Occipital lobe (tissue), 2 donors: ENCODE measurements around the gene TTC3. TPM values are rescaled to one million over a fixed set of nuclear protein-coding genes. Genes with fewer than 3 reads are reported as not detected.

Experiments
- DNase-seq: peaks from one replicate; lab custom pipeline; 2025; lab: John Stamatoyannopoulos, UW
- total RNA-seq: library from RNA; depleted of rRNA; stranded (reverse); fragments of >200 nt; gene quantifications from one replicate; pipeline ENCODE4 v1.2.3, GENCODE V29; 2014

TTC3 gene
- total RNA-seq, 1 donor from 2014 or later: 956 TPM

DNA sequence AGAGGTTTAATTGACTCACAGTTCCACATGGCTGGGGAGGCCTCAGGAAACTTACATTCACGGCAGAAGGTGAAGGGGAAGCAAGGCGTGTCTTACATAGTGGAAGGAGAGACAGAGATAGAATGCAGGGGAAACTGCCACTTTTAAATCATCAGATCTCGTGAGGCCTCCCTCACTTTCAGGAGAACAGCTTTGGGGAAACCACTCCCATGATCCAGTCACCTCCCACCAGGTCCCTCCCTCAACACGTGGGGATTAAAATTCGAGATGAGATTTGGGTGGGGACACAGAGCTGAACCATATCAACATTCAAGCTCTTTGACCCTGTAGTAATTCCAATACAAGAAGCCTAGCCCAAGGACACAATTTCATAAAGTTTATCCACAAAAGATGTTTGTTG, 13.9 kb upstream of the TTC3 start:
- DNase-seq: no peak

DNA sequence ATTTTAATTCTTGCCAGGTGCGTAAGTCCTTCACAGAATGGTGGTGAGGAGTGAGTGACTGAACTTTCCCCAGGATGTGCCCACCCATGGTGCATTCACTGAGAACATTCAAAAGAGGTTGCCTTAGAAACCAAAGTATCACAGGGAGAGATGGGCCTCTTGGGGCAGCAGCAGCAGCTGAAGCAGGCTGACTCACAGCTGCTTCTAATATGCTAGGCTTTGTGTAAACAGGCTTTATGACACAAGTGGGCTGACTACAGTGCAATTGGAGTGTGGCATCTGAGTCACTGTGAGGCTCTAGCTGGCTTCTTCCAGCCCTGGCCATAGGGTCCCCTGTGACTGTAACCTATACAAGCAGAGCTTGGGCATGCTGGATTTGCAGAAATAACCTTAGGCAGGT, 12.8 kb upstream of the TTC3 start:
- DNase-seq: peak; percentile 62

DNA sequence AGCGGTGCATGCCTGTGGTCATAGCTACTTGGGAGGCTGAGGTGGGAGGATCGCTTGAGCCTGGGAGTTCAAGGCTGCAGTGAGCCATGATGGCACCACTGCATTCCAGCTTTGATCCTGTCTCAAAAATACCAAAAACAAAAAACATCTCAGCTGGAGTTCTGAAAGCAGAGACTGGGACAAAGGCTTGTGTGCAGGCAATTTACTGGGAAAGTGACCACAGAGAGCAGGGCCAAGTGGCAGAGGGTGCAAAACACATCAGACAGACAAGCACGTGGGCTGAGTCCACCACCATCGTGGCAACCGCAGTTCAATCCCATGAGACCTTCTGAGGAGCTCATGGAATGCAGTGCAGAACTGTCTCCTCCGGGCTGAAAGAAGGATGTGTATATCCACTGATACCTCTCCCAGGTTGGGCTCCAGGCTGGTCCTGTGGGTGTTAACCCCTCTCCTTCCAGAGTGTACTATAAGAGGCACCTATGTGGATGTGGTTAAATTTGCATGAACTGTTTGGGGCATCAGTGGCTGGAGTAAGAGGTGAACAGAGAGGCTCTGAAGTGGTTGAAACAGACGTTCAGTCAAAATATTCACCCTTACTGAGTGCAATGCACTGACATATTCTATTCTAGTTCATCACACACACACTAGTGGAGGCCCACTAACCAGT, 11.0 kb upstream of the TTC3 start:
- no peak for DNase-seq

DNA sequence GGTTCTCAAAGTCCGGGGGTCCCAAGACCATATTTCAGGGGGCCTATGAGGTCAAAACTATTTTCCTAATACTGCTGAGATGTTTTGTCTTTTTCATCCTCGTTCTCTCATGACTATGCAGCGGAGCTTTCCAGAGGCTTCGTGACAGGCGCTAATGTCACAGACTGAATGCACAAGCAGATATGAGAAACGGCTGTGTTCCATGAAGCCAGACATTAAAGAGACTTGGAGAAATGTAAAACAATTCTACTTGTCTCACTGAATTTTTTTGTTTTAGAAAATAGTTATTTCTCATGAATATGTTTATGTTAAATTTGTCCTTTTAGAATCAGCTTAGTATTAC, 10.5 kb upstream of the TTC3 start:
- no peak for DNase-seq

DNA sequence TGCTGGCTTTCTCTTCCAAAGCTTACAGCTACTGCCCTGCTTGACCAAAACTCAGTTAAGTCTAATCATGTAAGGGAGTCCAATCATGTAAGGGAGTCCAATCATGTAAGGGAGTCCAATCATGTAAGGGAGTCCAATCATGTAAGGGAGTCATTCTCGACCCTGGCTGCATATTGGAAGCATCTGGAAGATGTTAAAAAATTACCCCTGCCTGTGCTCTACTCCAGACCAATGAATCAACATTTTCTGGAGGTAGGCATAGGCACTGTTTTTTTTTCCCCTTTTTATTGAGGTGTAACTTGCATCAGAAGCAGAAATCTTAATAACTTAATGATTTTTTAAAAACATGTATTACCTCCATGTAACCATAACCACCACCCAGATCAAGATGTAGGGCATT, 9.6 kb upstream of the TTC3 start:
- no peak for DNase-seq

DNA sequence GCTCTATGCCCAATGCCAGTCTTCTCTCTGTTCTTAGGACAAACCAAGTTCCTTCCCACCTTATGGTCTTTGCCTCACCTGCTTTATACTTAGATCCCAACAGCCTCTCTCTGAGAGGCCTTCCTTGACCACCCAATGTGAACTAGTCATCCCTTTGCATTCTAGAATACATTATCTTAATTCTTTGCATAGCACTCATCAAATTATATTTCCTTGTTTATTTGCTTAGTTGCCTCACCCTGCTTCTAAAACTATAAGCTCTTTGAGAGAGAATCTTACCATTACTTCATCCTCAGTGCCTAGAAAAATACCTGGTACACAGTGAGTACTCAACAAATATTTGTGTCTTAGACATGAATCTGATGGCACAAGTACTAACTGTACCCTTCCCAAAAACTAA, 8.2 kb upstream of the TTC3 start:
- DNase-seq: no peak

DNA sequence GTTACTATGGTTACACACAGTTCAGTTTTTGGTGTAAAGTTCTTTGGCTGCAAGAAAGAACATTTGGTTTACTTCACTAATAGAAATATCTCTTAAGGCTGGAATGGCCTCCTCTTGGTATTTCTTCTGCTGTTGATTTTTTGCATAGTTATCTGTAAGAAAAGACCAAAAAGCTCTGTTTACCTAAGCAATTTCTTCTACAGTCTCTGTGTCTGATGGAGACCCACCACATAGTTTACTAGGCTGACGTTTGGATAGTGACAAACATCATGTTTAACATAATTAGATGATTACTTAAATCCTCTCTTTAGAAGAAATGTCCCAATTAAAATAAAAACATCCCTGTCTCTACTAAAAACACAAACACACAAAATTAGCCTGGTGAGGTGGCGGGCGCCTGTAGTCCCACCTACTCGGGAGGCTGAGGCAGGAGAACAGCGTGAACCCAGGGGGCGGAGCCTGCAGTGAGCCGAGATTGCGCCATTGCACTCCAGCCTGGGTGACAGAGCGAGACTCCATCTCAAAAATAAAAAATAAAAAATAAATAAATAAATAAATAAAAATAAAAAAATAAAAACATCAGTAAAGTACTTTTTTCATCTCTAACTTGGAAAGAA, 7.4 kb upstream of the TTC3 start:
- DNase-seq: no peak

DNA sequence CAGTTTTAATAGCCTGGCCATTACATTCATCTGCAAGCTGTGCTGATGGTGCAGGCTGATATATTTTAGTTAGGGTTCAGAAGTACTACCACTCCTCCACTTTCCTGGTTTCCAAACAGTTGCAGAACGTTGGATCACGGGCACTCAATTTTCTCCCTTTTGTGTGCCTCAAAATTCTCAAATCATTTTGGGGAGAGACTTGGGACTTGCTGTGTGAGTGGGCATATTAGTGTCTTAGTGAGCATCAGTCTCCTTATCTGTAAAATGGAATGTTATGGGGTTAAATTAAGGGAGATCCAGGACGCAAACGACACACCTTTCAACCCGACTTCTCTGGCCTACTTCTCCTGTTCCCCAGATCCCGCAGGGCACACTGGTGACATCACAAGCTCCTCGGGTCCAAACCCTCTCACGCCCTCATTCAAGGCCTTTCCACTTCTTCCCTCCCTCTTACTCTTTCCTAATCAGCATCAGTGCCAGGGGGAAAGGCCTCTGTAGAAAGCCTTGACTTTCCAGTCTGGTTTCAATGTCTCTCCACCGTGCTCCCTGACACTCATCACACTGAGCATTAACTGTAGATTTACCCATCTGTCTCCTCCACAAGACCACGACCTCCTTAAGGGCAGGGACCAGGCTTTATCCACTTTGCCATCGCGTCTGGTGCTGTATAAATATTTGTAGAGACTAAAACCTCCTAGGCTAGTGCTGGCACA, 1.3 kb upstream of the TTC3 start:
- DNase-seq: peak; percentile 24

DNA sequence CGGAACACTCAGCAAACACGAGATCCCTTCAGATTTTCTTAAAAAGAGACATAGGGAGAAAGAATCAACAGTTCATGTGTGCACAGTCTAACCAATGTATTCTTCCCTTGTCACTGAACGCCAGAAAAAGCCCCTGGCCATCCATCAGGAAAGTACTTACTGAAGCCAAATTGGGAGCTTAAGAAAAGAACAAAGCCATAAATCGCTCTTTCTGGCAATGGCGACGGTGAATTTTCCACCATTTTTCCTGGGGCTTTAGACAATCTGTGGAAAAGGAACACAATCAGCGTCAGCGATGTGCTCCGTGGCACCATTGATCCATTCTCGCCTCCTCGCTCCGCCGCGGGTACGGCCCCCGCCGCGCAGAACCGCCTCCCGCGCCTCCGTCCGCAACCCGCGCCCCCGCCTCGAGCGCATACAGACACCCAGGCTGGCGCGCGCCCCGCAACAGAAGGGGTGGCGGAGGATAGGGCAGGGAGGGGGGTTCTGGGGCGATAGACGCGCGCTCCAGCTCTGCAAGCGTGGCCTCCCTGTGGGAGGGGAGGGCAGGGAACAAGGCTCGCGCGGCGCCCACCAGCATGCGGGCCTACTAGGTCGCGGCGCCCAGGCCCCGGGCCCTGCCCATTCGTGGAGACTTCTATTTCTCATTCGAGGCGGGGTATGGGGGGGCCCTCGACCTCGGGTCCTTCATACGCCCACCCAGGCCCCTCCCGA, 623 bp upstream of the TTC3 start:
- peak; percentile 88 for DNase-seq

DNA sequence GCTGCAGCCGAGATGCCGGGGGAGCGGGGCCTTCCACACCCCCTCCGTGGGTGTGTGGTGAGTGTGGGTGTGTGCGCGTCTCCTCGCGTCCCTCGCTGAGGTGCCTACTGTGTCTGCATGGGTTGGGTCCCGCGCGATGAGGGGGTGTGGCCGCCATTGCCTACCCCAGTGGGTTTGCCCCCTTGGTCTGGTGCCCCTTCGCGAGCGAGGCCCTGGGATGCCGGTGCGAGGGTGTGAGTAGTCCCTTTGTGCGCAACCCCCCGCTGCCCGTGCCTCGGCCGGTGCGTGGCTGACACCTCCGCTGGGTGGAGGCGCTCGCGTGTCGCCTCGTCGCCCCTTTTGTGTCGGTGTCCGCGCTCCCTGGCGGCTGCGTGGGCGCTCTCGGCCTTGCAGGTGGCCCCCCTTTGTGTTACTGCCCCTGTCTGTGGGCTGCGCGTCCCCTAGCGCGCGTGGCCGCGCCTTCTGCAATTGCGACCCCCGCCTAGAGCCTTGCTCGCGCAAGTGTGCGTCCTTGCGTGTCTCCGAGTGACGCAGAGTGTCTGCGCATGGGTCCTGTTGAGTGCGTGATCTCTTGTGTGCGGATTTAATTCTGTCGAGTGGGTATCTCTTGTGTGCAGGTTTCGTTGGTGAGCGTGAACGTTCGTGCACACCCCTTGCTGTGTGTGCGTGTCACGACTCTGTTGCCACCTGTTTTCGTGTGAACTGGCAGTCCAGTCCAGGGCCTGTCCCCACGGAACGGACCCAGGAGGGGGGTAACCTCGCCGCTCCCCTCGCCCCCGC, 553 bp downstream of the TTC3 start:
- peak; percentile 65 for DNase-seq

DNA sequence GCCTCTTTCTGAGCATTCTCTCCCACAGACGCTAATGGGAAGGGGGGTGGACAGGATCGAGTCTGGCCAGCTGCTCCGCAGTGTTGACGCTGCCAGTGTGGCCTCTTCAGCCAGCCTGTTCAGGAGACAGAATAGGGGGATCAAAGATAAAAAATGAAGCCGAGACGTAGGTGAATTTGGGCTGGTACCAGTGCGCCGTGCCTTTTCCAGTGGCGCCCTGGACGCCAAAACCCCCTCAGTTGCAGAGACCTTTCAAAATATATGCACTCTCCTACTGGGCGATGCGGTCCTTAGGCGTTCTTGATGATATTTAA, 1.1 kb downstream of the TTC3 start:
- no peak for DNase-seq

DNA sequence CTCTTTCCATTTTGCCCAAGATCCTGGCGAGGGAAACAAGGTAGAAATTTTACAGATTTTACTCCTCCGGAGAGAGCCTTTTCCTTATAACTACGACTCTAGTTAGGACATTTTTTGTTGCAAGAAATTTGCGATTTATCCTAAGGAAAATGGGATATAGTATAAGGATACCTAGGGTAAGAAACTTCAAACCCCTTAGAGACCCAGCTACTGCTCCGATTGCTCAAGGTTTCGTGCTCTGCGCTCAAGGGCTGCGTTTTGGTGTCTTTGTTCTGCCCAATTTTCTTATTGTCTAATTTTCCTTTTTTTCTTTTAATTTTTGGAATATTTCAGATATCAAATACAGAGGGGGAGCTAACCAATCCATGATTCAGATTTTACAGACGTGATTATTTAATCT, 1.5 kb downstream of the TTC3 start:
- no peak for DNase-seq

DNA sequence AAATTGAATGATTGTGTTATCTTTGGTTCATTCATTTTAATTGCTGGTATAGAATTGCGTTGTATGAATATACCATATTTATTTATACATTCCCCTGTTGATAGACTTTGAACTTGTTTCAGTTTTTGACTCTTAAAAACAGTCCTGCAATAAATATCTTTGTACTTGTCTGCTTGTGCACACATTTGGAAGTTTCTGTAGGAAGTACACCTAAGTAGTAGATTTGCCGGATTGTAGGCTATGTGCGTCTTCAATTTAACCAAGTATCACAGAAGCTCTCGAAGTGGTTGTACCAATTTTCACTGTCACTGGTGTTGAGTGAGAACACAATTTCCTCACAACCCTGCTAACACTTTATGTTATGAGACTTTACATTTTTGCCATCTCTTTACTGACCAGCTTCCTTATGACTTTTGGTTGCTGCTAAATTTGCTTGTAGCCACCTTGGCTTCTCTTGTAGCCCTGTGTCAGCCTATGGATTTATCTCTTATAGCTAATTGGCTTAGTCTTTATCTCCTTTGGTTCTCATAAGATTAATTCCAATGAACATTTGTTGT, 2.2 kb downstream of the TTC3 start:
- no peak for DNase-seq

DNA sequence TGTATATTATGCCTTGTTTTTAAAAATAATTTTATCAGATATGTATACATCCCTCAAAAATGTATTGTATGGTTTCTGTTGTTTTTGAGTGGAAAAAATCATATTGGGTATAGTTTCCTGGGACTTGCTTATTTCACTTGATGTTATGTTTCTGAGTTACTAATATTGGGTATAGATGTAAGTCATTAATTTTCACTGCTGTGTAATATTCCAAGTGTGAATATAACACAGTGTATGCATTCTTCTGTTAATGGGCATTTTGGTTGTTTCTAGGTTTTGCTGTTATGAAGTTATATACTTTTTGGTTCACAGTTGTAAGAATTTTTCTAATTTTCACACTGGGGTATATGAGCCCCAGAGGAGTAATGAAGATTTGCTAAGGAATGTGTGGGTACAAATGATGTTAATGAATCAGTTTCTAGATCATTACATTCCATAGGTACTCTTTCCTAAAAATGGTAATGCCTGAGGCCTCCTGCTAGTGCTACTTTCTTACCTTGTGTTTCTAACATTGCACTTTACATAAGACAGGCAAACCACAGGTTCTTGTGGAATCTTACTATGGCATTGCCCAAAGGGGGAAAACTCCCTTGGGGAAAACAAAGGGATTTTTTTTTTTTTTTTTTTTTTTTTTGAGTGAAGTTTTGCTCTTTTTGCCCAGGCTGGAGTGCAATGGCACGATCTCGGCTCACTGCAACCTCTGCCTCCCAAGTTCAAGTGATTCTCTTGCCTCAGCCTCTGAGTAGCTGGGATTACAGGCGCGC, 3.2 kb downstream of the TTC3 start:
- no peak for DNase-seq

DNA sequence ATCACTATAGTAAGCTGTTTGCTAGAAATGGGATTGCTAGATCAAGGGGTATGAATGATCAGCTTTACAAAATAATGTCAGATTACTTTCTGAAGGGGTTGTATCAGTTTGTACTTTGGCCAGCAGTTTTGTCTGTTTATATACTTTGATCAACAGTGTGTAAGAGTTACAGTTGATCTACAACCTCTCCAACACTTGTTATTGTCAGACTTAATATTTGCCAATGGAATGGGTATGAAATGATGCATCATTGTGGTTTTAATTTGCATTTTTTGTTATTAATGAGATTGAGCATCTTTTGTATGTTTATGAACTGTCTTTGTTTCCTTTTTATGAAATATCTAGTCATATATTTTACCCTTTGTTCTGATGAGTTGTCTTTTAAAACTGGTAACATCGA, 4.3 kb downstream of the TTC3 start:
- DNase-seq: no peak

DNA sequence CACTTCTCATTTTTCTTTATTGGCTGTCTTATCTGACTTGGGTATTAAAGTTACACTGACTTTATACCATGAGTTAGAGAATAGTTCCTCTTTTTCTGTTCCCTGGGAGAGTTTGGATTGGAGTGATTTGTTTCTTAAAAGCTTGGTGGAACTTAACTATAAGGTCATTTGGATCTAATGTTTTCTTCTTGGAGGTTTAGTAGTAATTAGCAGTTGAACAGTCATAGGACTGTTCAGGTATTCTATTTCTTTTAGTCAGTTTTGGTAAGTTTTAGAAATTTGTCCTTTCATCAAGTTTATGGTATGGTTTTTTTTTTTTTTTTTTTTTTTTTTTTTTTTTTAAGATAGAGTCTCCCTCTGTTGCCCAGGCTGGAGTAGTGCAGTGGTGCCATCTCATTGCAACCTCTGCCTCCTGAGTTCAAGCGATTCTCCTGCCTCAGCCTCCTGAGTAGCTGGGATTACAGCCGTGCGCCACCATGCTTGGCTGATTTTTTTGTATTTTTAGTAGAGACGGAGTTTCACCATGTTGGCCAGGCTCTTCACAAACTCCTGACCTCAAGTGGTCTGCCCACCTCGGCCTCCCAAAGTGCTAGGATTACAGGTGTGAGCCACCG, 6.3 kb downstream of the TTC3 start:
- DNase-seq: no peak

DNA sequence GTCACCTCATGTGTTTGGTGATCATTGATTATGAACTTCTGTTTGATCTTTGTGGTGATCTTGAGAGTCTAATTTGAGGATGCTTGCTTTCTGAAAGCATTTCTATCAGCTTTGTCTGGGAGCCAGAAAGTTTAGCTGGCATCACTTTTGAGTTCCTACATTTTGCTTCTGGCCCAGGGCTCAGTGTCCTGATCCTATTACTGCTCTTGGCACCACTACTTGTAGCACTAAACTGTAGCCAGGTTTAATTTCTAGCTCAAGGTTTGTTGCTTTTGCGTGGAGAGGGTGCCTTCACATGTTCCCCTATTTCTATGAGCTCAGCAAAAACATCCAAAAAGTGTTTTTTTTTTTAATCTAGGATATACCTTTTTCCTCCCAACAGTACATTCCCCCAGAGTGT, 9.3 kb downstream of the TTC3 start:
- no peak for DNase-seq

DNA sequence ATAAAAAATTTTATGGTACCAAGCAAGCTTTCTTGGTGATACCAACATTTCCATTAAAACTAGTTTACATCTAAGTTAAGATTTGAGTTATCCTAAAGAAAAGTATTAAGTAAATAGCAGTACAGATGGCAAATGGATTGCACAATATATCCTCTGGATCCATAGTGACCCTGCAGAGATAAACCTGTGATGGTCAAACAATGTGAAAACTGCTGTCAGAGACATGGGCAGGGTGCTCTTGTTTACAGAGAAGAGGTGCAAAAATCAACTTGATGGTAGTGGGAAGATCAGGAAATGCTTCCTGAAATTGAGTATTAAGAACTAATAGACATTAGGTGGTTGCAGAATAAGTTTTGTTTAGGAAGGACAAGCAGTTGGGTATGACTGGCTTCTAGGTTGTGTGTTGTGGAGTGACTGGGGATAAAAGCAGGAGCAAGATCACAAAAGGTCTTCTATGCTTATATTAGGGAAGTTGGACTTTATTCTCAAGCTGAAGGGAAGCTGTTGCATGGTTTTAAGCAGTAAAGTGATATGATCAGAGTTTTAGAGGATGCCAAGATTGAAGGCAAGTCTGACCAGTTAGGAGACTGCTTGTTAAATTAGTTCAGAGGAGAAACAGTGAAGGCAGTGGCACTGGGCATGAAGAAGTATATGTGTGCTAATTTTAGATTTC, 9.9 kb downstream of the TTC3 start:
- no peak for DNase-seq

DNA sequence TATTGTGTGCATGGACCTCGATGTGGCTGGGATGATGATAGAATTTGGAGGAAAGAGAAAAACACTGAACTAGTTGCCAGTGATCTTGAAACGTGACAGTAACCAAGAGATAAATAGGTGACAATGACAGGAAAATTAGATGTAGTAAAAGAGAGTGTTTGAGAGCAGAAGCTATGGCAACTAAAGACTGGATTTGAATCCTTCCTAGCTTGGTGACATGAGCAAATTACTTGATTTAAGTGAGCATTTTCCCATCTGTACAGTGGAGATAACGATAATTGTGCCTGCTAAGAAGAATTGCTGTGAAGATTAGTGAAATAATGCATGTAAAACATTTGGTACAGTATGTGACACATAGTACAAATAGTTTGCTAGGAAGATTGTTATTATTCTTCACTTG, 12.7 kb downstream of the TTC3 start:
- no peak for DNase-seq

DNA sequence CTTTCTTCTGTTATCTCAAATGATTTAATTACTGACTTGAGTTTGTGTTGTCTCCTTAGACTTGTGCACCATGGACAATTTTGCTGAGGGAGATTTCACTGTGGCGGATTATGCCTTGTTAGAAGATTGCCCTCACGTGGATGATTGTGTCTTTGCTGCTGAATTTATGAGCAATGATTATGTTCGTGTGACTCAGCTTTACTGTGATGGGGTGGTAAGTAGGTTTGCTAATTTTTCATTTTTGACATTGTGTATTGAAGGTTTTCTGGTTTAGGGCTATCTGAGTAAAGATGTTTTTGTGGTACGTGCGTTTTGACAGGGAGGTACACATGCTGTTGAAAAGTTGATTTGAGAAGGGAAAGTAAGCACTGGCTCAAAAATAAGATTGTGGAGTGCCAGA, 14.1 kb downstream of the TTC3 start:
- DNase-seq: no peak
